Adipose tissue (tissue), 3 donors: Measurements from ENCODE around the gene LRRC23. TPM values are rescaled to one million over a fixed set of nuclear protein-coding genes. Genes with fewer than 3 reads are reported as not detected.

Experiments
- H3K27ac ChIP-seq: one replicate; pipeline ENCODE4 v1.5.1; 2013; ENCODE audit warnings: low read depth, low read length
- WGBS, 3 donors: extraction: QIAGEN DNeasy Blood & Tissue Kit; methylation state at CpG; one replicate each; pipeline ENCODE4 v1.1.7; 2013; 5-methylcytosine and 5-hydroxymethylcytosine counted together
- polyA plus RNA-seq, 3 donors: library from polyadenylated mRNA; stranded (reverse); fragments of 200-250 nt; gene quantifications; one replicate each; pipeline ENCODE4 v1.2.3, GENCODE V29; 2013
- donor health status: healthy with polysubstance abuse.
- donor health status: Bipolar disorder and iron deficiency.
- donor health status: healthy.

The LRRC23 gene
- polyA plus RNA-seq, 3 donors: 3.0 to 11.7 (median 4.8) TPM

- no peak overlapping the region for H3K27ac ChIP-seq
- WGBS, 3 donors: 66 to 70% (median 68%) methylated on average over 7 of the region's 7 CpGs
Observed at GRCh38 chr12:6919588-6919987, 15.0 kb downstream of the LRRC23 start.

DNA sequence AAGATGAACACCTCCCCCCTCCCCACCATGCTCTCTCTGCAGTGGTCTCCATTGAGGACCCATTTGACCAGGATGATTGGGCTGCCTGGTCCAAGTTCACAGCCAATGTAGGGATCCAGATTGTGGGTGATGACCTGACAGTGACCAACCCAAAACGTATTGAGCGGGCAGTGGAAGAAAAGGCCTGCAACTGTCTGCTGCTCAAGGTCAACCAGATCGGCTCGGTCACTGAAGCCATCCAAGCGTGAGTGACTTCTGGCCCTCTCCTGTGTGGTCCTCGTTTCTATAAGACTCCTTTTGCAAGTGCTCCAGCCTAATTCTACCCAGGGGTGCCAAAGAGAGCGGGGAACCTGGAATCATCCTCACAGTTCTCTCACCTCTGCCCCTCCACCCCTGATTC is 16.9 kb downstream of the LRRC23 start:
- no peak overlapping the region for H3K27ac ChIP-seq
- 73 to 94% (median 85%) methylated on average over 7 of the region's 7 CpGs for WGBS, 3 donors

DNA sequence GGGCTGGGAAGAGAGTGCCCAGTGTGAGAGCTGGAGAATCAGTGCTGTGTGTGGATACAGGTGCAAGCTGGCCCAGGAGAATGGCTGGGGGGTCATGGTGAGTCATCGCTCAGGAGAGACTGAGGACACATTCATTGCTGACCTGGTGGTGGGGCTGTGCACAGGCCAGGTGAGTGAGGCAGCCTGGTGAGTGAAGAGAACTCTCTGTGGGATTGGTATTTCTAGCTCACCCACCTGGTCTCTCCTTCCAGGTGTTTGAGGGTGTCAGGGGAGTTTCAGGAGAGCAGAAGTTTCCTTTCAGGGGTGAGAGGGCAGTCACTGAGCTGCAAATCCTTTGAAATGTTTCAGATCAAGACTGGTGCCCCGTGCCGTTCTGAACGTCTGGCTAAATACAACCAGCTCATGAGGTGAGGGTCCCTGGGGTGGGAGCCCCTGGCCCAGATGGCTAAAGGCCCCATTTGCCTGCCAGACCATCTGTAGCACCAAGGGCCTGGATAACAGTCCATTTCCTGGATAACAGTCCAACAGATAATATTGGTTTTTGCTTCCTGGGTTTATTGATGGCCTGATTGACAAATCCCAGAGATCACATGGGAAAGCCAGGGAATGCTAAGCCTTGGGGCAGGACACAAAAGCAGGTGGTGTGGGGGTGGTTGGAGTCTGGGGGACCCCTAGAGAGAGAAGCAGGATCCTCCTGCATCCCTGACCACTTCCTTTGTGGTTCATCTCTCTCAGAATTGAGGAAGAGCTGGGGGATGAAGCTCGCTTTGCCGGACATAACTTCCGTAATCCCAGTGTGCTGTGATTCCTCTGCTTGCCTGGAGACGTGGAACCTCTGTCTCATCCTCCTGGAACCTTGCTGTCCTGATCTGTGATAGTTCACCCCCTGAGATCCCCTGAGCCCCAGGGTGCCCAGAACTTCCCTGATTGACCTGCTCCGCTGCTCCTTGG is 17.6 kb downstream of the LRRC23 start:
- WGBS, 3 donors: 69 to 83% (median 76%) methylated on average over 9 of the region's 9 CpGs
- H3K27ac ChIP-seq: no peak overlapping the region

GRCh38 chr12:6923003-6923732 is 18.5 kb downstream of the LRRC23 start:
- H3K27ac ChIP-seq: no peak overlapping the region
- 64 to 84% (median 81%) methylated on average over 10 of the region's 10 CpGs for WGBS, 3 donors

DNA sequence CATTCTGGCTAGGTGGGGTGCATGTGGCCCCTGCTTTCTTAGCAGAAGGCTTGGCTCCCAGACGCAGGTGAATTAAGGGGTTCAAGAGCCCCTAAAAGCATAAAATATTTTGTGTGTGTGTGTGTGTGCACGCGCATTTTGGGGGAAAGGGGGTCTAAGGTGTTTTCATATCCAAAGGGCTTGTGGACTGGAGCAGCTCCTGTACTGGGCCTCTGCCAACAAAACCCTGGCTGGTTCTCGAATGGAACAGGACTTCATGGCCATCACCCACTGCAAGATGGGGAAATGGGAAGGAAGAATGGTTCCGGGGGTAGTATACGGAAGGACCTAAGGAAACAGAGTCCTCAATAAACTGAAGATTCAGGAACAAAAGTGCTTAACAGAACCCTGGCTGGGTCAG is 19.2 kb downstream of the LRRC23 start:
- 39 to 58% (median 50%) methylated on average over 6 of the region's 6 CpGs for WGBS, 3 donors
- H3K27ac ChIP-seq: no peak overlapping the region

- WGBS, 3 donors: 22 to 41% (median 38%) methylated on average over 1 of the region's 1 CpG
- peak overlapping the region; percentile 91 for H3K27ac ChIP-seq
Observed at GRCh38 chr12:6925239-6925539, 20.6 kb downstream of the LRRC23 start.

- WGBS, 3 donors: 21 to 35% (median 31%) methylated on average over 8 of the region's 8 CpGs
- peak overlapping the region; percentile 91 for H3K27ac ChIP-seq
Observed at GRCh38 chr12:6925540-6926279, 21.1 kb downstream of the LRRC23 start.

GRCh38 chr12:6927379-6928021 is 22.9 kb downstream of the LRRC23 start, which contains the start of gene ATN1:
Gene ATN1 (plus strand): TSS chr12:6927959. CDS start chr12:6934002, 6,043 bp downstream.
- 0 to 1% (median 1%) methylated on average over 49 to 66 of the region's 66 CpGs for WGBS, 3 donors
- H3K27ac ChIP-seq: peak within 1 kb of the TSS; percentile 77

DNA sequence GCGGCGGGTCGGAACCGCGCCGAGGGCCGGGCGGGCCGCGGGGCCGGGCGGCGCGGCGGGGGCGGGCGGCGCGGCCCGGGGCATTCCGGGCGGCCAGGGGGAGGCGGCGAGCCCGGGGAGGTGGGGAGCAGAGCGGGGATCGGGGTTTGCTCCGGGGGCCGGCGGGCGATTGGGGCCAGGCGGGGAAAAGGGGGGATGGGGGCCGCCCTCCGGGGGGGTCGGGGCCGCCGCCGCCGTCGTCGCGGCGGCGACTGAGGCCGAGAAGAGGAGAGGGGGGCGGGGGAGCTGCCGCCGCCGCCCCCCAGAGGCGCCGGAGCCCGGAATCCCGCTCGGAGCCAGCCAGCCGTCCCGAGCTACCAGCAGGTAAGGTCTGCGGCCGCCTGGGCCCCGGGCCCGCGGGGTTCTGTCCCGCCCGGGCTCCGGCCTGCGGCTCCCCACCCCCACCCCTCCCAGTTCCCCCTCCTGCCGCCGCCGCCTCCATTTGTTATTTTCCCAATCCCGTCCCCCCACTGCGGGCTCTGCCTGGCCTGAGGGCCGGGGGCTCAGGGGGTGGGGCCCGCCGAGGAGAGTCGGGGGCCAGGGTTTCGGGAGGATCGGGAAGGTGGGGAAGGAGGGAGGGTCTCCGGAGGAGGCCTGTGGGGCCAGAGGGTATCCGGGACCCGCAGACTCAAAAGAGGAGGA is 23.5 kb downstream of the LRRC23 start:
- peak overlapping the region; percentile 77 for H3K27ac ChIP-seq
- WGBS, 3 donors: 0 to 1% (median 1%) methylated on average over 29 to 71 of the region's 79 CpGs

DNA sequence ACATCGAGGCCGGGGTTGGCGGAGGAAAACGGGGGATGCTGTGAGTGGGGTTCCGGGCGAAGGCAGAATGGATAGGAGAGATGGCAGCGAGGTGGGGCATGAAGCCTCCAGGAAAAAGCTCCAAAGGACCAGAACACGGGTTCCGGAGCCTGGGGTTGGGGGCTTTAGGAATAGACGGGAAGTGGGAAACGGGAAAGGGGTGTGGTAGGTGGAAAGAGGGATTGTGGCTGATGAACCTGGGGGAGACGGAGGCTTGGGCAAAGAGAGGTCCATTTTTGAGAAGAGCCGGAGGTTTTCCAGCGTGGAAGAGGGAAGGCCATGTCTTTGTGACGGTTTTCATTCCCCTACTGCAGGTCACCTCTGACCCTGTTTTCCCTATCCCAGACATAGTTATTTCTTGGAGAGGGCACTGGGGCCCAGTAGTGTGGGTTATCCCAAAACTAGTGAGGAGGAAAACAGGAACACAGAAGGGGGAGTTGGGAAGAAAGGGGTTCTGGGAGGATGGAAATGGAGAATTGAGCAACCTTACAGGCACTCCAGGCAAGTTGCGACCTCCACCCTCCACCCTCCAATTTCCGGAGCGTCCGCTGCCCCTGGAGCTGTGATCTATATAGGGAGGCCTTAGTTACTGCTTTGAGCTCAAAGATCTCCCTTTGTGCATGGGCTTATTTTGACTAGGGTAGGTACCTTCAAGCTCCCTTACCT is 24.2 kb downstream of the LRRC23 start:
- 10 to 11% (median 11%) methylated on average over 19 of the region's 19 CpGs for WGBS, 3 donors
- peak overlapping the region; percentile 77 for H3K27ac ChIP-seq

DNA sequence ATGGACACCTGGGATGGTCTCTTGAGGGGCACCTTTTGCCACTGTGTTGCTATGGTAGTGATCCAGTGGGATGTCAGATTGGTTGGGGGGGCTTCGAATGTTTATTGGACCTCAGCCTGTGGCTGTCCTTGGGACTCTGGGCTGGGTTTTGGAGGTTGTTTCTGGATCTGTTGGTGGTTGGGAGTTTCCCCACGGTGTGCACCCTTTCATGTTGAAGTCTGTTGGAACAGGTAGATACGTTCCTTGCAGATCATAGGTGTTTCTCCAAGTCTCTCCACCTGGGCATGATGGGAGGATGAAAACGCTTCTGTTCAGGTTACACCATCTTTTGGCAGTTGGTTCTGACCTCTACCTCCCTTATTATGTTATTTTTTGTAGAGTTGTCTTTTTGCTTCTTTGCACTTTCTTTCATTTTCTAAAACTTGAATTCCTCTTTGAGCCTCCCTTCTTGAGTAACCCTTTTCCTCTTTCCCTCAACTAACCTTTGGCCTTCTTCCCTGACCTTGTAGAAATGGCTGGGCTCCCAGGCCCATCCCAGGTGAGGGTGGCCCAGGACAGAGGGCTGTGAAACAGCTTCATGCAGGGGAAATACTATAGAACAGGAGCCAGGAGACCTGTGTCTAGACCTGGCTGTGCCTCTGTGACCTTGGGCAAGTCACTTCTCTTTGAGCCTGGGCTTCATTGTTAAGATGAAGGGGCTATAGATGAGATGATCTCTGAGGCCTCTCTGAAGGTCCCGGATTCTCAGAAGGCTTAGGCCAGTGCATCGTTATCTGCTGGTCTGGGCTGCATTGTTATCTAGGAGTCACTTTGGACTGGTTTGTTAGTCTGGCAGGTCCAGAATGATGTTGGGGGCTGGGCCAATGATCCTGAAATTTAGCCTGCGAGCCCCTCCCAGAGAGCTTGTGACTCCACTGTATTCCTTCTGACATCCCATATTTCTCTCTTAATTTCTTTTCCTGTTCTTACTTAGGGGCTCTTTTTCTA is 25.1 kb downstream of the LRRC23 start:
- WGBS, 3 donors: 33 to 46% (median 44%) methylated on average over 7 of the region's 7 CpGs

GRCh38 chr12:6932766-6933165 is 28.1 kb downstream of the LRRC23 start:
- 50 to 69% (median 58%) methylated on average over 1 of the region's 1 CpG for WGBS, 3 donors
- H3K27ac ChIP-seq: no peak overlapping the region

More for the DNA sequence above, 25.1 kb downstream of the LRRC23 start:
- H3K27ac ChIP-seq: no peak overlapping the region

DNA sequence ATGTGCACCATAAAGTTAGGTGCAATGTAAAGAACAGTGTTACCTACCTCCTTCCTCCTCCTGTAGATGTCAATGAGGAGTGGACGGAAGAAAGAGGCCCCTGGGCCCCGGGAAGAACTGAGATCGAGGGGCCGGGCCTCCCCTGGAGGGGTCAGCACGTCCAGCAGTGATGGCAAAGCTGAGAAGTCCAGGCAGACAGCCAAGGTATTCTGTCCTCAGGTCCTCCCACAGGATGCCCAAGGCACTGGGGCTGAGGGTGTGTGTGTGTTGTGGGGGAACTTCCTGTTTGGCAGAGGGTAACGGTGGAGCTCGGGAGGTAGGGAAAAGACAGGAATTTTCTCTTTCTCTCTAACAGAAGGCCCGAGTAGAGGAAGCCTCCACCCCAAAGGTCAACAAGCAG is 29.5 kb downstream of the LRRC23 start:
- H3K27ac ChIP-seq: no peak overlapping the region
- WGBS, 3 donors: 27 to 55% (median 40%) methylated on average over 8 of the region's 8 CpGs

DNA sequence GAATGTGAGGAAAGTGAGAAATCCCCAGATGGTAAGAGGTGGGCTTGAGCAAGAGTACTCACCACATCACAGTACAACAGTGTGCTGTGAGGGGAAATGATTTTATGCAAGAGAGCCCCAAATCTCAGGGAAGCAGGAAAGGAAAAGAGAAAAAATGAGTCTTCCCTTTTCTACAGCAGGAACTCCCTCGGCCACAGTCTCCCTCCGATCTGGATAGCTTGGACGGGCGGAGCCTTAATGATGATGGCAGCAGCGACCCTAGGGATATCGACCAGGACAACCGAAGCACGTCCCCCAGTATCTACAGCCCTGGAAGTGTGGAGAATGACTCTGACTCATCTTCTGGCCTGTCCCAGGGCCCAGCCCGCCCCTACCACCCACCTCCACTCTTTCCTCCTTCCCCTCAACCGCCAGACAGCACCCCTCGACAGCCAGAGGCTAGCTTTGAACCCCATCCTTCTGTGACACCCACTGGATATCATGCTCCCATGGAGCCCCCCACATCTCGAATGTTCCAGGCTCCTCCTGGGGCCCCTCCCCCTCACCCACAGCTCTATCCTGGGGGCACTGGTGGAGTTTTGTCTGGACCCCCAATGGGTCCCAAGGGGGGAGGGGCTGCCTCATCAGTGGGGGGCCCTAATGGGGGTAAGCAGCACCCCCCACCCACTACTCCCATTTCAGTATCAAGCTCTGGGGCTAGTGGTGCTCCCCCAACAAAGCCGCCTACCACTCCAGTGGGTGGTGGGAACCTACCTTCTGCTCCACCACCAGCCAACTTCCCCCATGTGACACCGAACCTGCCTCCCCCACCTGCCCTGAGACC is 31.0 kb downstream of the LRRC23 start:
- no peak overlapping the region for H3K27ac ChIP-seq
- WGBS, 3 donors: 36 to 81% (median 52%) methylated on average over 14 of the region's 14 CpGs

DNA sequence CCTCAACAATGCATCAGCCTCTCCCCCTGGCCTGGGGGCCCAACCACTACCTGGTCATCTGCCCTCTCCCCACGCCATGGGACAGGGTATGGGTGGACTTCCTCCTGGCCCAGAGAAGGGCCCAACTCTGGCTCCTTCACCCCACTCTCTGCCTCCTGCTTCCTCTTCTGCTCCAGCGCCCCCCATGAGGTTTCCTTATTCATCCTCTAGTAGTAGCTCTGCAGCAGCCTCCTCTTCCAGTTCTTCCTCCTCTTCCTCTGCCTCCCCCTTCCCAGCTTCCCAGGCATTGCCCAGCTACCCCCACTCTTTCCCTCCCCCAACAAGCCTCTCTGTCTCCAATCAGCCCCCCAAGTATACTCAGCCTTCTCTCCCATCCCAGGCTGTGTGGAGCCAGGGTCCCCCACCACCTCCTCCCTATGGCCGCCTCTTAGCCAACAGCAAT is 31.6 kb downstream of the LRRC23 start:
- 65 to 84% (median 67%) methylated on average over 3 of the region's 3 CpGs for WGBS, 3 donors
- no peak overlapping the region for H3K27ac ChIP-seq
